Measurements from ENCODE around the gene OR5AN1.

GRCh38 chr11:59401262-59401552 is 42.5 kb downstream of the OR5AN1 start:
- TF ChIP-seq, protein P1, sequence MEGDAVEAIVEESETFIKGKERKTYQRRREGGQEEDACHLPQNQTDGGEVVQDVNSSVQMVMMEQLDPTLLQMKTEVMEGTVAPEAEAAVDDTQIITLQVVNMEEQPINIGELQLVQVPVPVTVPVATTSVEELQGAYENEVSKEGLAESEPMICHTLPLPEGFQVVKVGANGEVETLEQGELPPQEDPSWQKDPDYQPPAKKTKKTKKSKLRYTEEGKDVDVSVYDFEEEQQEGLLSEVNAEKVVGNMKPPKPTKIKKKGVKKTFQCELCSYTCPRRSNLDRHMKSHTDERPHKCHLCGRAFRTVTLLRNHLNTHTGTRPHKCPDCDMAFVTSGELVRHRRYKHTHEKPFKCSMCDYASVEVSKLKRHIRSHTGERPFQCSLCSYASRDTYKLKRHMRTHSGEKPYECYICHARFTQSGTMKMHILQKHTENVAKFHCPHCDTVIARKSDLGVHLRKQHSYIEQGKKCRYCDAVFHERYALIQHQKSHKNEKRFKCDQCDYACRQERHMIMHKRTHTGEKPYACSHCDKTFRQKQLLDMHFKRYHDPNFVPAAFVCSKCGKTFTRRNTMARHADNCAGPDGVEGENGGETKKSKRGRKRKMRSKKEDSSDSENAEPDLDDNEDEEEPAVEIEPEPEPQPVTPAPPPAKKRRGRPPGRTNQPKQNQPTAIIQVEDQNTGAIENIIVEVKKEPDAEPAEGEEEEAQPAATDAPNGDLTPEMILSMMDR (IDR thresholded peaks at IDR 0.05 in 4 of 5, conservative IDR thresholded peaks at IDR 0.05 in 1 of 5), result no peak
- TF ChIP-seq POLR2A (IDR thresholded peaks at IDR 0.05), result no peak
